Fibroblast of skin of left biceps (primary cell): Measurements from ENCODE around the gene CNN1.
A peak's percentile ranks its signal among the peaks of the same experiment; 100 is the strongest.

ENCODE experiments used
- DNase-seq, 2 experiments: peaks; one replicate each; pipeline ENCODE4 v3.0.0-alpha.2; 2013; ENCODE audit warnings: low read depth in 2 of 2

The CNN1 gene

GRCh38 chr19:11538232-11539036, at the start of gene CNN1:
Gene CNN1 (plus strand): TSS chr19:11538851. CDS start chr19:11538928, 77 bp downstream.
- peak; percentile 75 to 82 for DNase-seq

GRCh38 chr19:11489378-11489777, 49.3 kb upstream of the CNN1 start:
- no peak for DNase-seq

GRCh38 chr19:11494634-11495285, 43.9 kb upstream of the CNN1 start:
- DNase-seq, result no peak

GRCh38 chr19:11495481-11495880, 43.2 kb upstream of the CNN1 start:
- DNase-seq, result no peak

GRCh38 chr19:11495885-11496284, 42.8 kb upstream of the CNN1 start:
- no peak for DNase-seq

GRCh38 chr19:11496391-11497163, 42.1 kb upstream of the CNN1 start:
- DNase-seq, result peak in 1 of 2 experiments; percentile 43

GRCh38 chr19:11499220-11499726, 39.4 kb upstream of the CNN1 start:
- DNase-seq, result no peak

GRCh38 chr19:11499890-11500420, 38.7 kb upstream of the CNN1 start:
- no peak for DNase-seq

- no peak for DNase-seq
These were observed 34.1 kb upstream of the CNN1 start for GRCh38 chr19:11504502-11505031.

GRCh38 chr19:11505032-11505503, 33.6 kb upstream of the CNN1 start:
- DNase-seq, result peak; percentile 83 to 84

GRCh38 chr19:11505504-11506100, 33.0 kb upstream of the CNN1 start, which contains the start of gene ZNF653:
Gene ZNF653 (minus strand): TSS chr19:11505839. CDS start chr19:11505786, 53 bp downstream.
- peak; percentile 87 for DNase-seq

- DNase-seq, result no peak
These were observed 32.5 kb upstream of the CNN1 start for GRCh38 chr19:11506101-11506555.

GRCh38 chr19:11506967-11507366, 31.7 kb upstream of the CNN1 start:
- DNase-seq, result no peak

- no peak for DNase-seq
These were observed 31.1 kb upstream of the CNN1 start for GRCh38 chr19:11507370-11508078.

- DNase-seq, result no peak
These were observed 28.2 kb upstream of the CNN1 start for GRCh38 chr19:11510444-11510843.

GRCh38 chr19:11513946-11514345, 24.7 kb upstream of the CNN1 start:
- no peak for DNase-seq

GRCh38 chr19:11519138-11519537, 19.5 kb upstream of the CNN1 start:
- no peak for DNase-seq

- peak; percentile 95 for DNase-seq
These were observed 9.9 kb upstream of the CNN1 start, which contains the start of gene ECSIT for GRCh38 chr19:11528551-11529341. Gene ECSIT (minus strand): TSS chr19:11529134. CDS start chr19:11519170, 9,964 bp downstream.

GRCh38 chr19:11530432-11530831, 8.2 kb upstream of the CNN1 start:
- DNase-seq, result peak in 1 of 2 experiments; percentile 40
